ENCODE data around the gene PRKG1. TPM values are rescaled to one million over a fixed set of nuclear protein-coding genes. Genes with fewer than 3 reads are reported as not detected.

The PRKG1 gene
- total RNA-seq, 2 donors from 2014 or later, result 8.1 to 16.6 TPM

GRCh38 chr10:51100221-51100620 is 25.9 kb downstream of the PRKG1 start:
- Histone ChIP-seq H3K9ac (ENCODE audit: low read depth in 2 of 2, low read length in 2 of 2) (no peak overlapping the region), H3K27me3 (no peaks in the 10 kb centered on the region), H3K36me3 (no peaks in the 10 kb centered on the region), H3K4me3 (no peak overlapping the region), H3K9me3 (no peaks in the 10 kb centered on the region), H3K27ac (no peak overlapping the region), H3K4me1 (no peaks in the 10 kb centered on the region)
- intact Hi-C loops (cut with DNase I), result no loop called here
- no peak for TF ChIP-seq CTCF (IDR thresholded peaks at IDR 0.05)
- DNase-seq, result no peak

GRCh38 chr10:51103554-51104217 is 29.4 kb downstream of the PRKG1 start:
- Histone ChIP-seq H3K27ac (no peak overlapping the region), H3K9ac (ENCODE audit: low read depth in 2 of 2, low read length in 2 of 2) (no peak overlapping the region), H3K4me3 (no peak overlapping the region), H3K4me1 (no peaks in the 10 kb centered on the region), H3K36me3 (no peaks in the 10 kb centered on the region), H3K27me3 (no peaks in the 10 kb centered on the region), H3K9me3 (no peaks in the 10 kb centered on the region)
- intact Hi-C loops (cut with DNase I), result no loop called here
- DNase-seq, result no peak
- TF ChIP-seq CTCF (IDR thresholded peaks at IDR 0.05), result no peak

GRCh38 chr10:51106311-51106945 is 32.1 kb downstream of the PRKG1 start:
- Histone ChIP-seq H3K36me3 (no peaks in the 10 kb centered on the region), H3K4me3 (no peak overlapping the region), H3K27me3 (no peaks in the 10 kb centered on the region), H3K9me3 (no peaks in the 10 kb centered on the region), H3K9ac (ENCODE audit: low read depth in 2 of 2, low read length in 2 of 2) (no peak overlapping the region), H3K27ac (no peak overlapping the region), H3K4me1 (no peaks in the 10 kb centered on the region)
- DNase-seq, result no peak
- no peak for TF ChIP-seq CTCF (IDR thresholded peaks at IDR 0.05)
- intact Hi-C loops (cut with DNase I), result no loop called here

GRCh38 chr10:51108406-51108805 is 34.1 kb downstream of the PRKG1 start:
- Histone ChIP-seq H3K36me3 (no peaks in the 10 kb centered on the region), H3K27me3 (no peaks in the 10 kb centered on the region), H3K4me1 (no peaks in the 10 kb centered on the region), H3K4me3 (no peak overlapping the region), H3K9ac (ENCODE audit: low read depth in 2 of 2, low read length in 2 of 2) (no peak overlapping the region), H3K27ac (no peak overlapping the region), H3K9me3 (no peaks in the 10 kb centered on the region)
- intact Hi-C loops (cut with DNase I), result no loop called here
- no peak for DNase-seq
- no peak for TF ChIP-seq CTCF (IDR thresholded peaks at IDR 0.05)

GRCh38 chr10:51109801-51110533 is 35.7 kb downstream of the PRKG1 start:
- no peak overlapping the region for H3K9ac ChIP-seq (ENCODE audit: low read depth in 2 of 2, low read length in 2 of 2)
- no peak overlapping the region for H3K4me3 ChIP-seq
- no peaks in the 10 kb centered on the region for H3K27me3 ChIP-seq
- H3K27ac ChIP-seq, result no peak overlapping the region
- H3K9me3 ChIP-seq, result no peaks in the 10 kb centered on the region
- no peaks in the 10 kb centered on the region for H3K4me1 ChIP-seq
- TF ChIP-seq CTCF (IDR thresholded peaks at IDR 0.05), result no peak
- no peaks in the 10 kb centered on the region for H3K36me3 ChIP-seq
- intact Hi-C loops (cut with DNase I), result no loop called here
- no peak for DNase-seq

All from colonic mucosa (tissue), 4 donors.